C4-2B (cell line): Measurements from ENCODE around the gene FBXL16.

ENCODE experiments used
- H3K27ac ChIP-seq: fragments of 450-650 bp; 2 replicates; pipeline ENCODE4 v1.5.1; 2017
- CTCF ChIP-seq: fragments of 450-650 bp; conservative IDR thresholded peaks from 2 replicates; pipeline ENCODE4 v1.5.1; 2017; ENCODE audit warnings: mild to moderate bottlenecking
- ZFX ChIP-seq: fragments of 450-650 bp; IDR thresholded peaks from 2 replicates; pipeline ENCODE4 v1.6.1; 2017

FBXL16 gene

GRCh38 chr16:733382-734207 lies 28.0 kb upstream of the FBXL16 start:
- TF ChIP-seq ZFX: no peak
- TF ChIP-seq CTCF: no peak
- no peak overlapping the region for H3K27ac ChIP-seq

GRCh38 chr16:732936-733335 lies 27.3 kb upstream of the FBXL16 start:
- H3K27ac ChIP-seq: no peak overlapping the region
- no peak for TF ChIP-seq ZFX
- TF ChIP-seq CTCF: no peak; the same call in 1 of the 2 replicates

GRCh38 chr16:732332-732731 lies 26.7 kb upstream of the FBXL16 start:
- TF ChIP-seq CTCF: no peak
- no peak overlapping the region for H3K27ac ChIP-seq

- H3K27ac ChIP-seq: no peak overlapping the region; the same call in 1 of the 2 replicates
- TF ChIP-seq ZFX (no peak), CTCF (no peak)
Observed at GRCh38 chr16:730666-731509, 25.3 kb upstream of the FBXL16 start.

- H3K27ac ChIP-seq: peak overlapping the region; percentile 100
- no peak for TF ChIP-seq ZFX
- TF ChIP-seq CTCF: no peak
Observed at GRCh38 chr16:729768-730665, 24.4 kb upstream of the FBXL16 start.

- H3K27ac ChIP-seq: peak overlapping the region; percentile 100
- TF ChIP-seq CTCF (no peak; the same call in 1 of the 2 replicates), ZFX (no peak)
Observed at GRCh38 chr16:728890-729744, 23.5 kb upstream of the FBXL16 start.
